Measurements from ENCODE around the gene FBXW11. TPM values are rescaled to one million over a fixed set of nuclear protein-coding genes. Genes with fewer than 3 reads are reported as not detected.

Gene FBXW11
- polyA plus RNA-seq, 1 donor from 2014 or later: 103 TPM

DNA sequence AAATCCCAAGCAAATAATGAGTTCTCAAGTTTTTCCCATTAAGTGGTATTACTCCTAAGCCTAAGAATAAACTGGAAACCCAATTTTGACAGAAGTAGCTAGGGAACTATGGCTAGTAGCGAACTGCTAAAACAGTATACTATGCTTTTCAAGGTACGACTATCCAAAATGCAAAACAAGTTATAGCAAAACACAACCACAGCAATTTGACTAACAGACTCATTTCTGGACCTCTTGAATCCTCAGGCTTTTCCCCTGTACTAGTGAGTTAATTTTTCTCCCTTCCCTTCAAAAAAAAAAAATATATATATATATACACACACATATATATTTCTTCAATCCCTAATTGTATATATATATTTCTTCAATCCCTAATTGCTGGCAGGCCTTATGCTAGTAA lies 7.3 kb downstream of the FBXW11 start:
- Histone ChIP-seq H3K4me2 (ENCODE audit: low read length) (no peak overlapping the region), H4K20me1 (ENCODE audit: insufficient read depth) (no peaks in the 10 kb centered on the region), H2AFZ (ENCODE audit: low read depth, low read length) (no peak overlapping the region), H3K27me3 (ENCODE audit: insufficient read depth, low read depth, low read length) (no peaks in the 10 kb centered on the region), H3K9ac (ENCODE audit: low read length) (no peak overlapping the region), H3K79me2 (replicated peaks; ENCODE audit: insufficient read depth, low read length) (peaks cover 94% of the 10 kb centered on the region), H3F3A (ENCODE audit: insufficient read depth, low read length, poor library complexity, severe bottlenecking) (no peaks in the 10 kb centered on the region), H3K4me3 (ENCODE audit: low read length) (no peak overlapping the region), H3K36me3 (ENCODE audit: insufficient read depth, low read length) (no peaks in the 10 kb centered on the region), H3K27ac (ENCODE audit: low read length) (no peak overlapping the region), H3K9me3 (ENCODE audit: low read length) (no peaks in the 10 kb centered on the region), H3K9me2 (ENCODE audit: insufficient read depth, low read length) (no peaks in the 10 kb centered on the region)
- no peak for TF ChIP-seq EZH2 (IDR thresholded peaks at IDR 0.05; ENCODE audit: borderline replicate concordance, insufficient read depth, low read length, poor library complexity, severe bottlenecking)
- TF ChIP-seq, protein P1, sequence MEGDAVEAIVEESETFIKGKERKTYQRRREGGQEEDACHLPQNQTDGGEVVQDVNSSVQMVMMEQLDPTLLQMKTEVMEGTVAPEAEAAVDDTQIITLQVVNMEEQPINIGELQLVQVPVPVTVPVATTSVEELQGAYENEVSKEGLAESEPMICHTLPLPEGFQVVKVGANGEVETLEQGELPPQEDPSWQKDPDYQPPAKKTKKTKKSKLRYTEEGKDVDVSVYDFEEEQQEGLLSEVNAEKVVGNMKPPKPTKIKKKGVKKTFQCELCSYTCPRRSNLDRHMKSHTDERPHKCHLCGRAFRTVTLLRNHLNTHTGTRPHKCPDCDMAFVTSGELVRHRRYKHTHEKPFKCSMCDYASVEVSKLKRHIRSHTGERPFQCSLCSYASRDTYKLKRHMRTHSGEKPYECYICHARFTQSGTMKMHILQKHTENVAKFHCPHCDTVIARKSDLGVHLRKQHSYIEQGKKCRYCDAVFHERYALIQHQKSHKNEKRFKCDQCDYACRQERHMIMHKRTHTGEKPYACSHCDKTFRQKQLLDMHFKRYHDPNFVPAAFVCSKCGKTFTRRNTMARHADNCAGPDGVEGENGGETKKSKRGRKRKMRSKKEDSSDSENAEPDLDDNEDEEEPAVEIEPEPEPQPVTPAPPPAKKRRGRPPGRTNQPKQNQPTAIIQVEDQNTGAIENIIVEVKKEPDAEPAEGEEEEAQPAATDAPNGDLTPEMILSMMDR (IDR thresholded peaks at IDR 0.05; ENCODE audit: poor library complexity, severe bottlenecking): no peak
- TF ChIP-seq, protein P2, sequence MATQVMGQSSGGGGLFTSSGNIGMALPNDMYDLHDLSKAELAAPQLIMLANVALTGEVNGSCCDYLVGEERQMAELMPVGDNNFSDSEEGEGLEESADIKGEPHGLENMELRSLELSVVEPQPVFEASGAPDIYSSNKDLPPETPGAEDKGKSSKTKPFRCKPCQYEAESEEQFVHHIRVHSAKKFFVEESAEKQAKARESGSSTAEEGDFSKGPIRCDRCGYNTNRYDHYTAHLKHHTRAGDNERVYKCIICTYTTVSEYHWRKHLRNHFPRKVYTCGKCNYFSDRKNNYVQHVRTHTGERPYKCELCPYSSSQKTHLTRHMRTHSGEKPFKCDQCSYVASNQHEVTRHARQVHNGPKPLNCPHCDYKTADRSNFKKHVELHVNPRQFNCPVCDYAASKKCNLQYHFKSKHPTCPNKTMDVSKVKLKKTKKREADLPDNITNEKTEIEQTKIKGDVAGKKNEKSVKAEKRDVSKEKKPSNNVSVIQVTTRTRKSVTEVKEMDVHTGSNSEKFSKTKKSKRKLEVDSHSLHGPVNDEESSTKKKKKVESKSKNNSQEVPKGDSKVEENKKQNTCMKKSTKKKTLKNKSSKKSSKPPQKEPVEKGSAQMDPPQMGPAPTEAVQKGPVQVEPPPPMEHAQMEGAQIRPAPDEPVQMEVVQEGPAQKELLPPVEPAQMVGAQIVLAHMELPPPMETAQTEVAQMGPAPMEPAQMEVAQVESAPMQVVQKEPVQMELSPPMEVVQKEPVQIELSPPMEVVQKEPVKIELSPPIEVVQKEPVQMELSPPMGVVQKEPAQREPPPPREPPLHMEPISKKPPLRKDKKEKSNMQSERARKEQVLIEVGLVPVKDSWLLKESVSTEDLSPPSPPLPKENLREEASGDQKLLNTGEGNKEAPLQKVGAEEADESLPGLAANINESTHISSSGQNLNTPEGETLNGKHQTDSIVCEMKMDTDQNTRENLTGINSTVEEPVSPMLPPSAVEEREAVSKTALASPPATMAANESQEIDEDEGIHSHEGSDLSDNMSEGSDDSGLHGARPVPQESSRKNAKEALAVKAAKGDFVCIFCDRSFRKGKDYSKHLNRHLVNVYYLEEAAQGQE (IDR thresholded peaks at IDR 0.05; ENCODE audit: borderline replicate concordance): no peak
- no peak for TF ChIP-seq EP300 (conservative IDR thresholded peaks at IDR 0.05; ENCODE audit: poor library complexity, severe bottlenecking)
- TF ChIP-seq RAD21 (conservative IDR thresholded peaks at IDR 0.05): no peak
- no peak for TF ChIP-seq MXI1 (conservative IDR thresholded peaks at IDR 0.05; ENCODE audit: poor library complexity, severe bottlenecking)
- no peak for TF ChIP-seq SMC3 (conservative IDR thresholded peaks at IDR 0.05; ENCODE audit: poor library complexity)
- no peak for TF ChIP-seq POLR2AphosphoS5 (IDR thresholded peaks at IDR 0.05)
- no peak for TF ChIP-seq TAF1 (IDR thresholded peaks at IDR 0.05; ENCODE audit: low read depth)

DNA sequence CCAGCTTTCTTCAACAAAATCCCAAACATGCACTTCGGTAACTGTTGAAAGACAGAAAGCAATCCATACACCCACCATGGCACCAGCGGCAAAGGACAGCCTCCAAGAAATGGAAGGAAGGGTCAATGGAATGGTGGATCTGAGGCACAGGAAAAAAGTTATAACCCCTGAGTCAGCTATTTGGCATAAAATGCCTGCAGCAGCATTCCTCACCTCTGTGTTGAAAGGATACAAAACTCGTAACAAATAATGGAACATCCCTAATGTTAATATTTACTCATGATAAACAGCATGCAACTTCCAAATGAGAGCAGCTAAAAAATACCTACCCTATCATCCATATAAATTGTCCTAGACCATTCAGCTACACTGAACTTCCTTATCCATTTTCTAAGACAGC lies 9.4 kb downstream of the FBXW11 start:
- no peak overlapping the region for H3K27ac ChIP-seq (ENCODE audit: low read length)
- no peaks in the 10 kb centered on the region for H3K27me3 ChIP-seq (ENCODE audit: insufficient read depth, low read depth, low read length)
- no peak overlapping the region for H3K4me2 ChIP-seq (ENCODE audit: low read length)
- H3K79me2 ChIP-seq (replicated peaks; ENCODE audit: insufficient read depth, low read length): peaks cover 80% of the 10 kb centered on the region
- no peak overlapping the region for H3K4me3 ChIP-seq (ENCODE audit: low read length)
- H4K20me1 ChIP-seq (ENCODE audit: insufficient read depth): no peaks in the 10 kb centered on the region
- no peaks in the 10 kb centered on the region for H3K9me3 ChIP-seq (ENCODE audit: low read length)
- H2AFZ ChIP-seq (ENCODE audit: low read depth, low read length): no peak overlapping the region
- no peak for TF ChIP-seq EP300 (conservative IDR thresholded peaks at IDR 0.05; ENCODE audit: poor library complexity, severe bottlenecking)
- TF ChIP-seq, protein P1 (IDR thresholded peaks at IDR 0.05; ENCODE audit: poor library complexity, severe bottlenecking): no peak
- TF ChIP-seq EZH2 (IDR thresholded peaks at IDR 0.05; ENCODE audit: borderline replicate concordance, insufficient read depth, low read length, poor library complexity, severe bottlenecking): no peak
- no peak for TF ChIP-seq SMC3 (conservative IDR thresholded peaks at IDR 0.05; ENCODE audit: poor library complexity)
- no peak for TF ChIP-seq RAD21 (conservative IDR thresholded peaks at IDR 0.05)
- TF ChIP-seq POLR2AphosphoS5 (IDR thresholded peaks at IDR 0.05): no peak
- TF ChIP-seq, protein P2 (IDR thresholded peaks at IDR 0.05; ENCODE audit: borderline replicate concordance): no peak
- TF ChIP-seq MXI1 (conservative IDR thresholded peaks at IDR 0.05; ENCODE audit: poor library complexity, severe bottlenecking): no peak
- no peak for TF ChIP-seq TAF1 (IDR thresholded peaks at IDR 0.05; ENCODE audit: low read depth)
- H3F3A ChIP-seq (ENCODE audit: insufficient read depth, low read length, poor library complexity, severe bottlenecking): no peaks in the 10 kb centered on the region
- no peak overlapping the region for H3K9ac ChIP-seq (ENCODE audit: low read length)
- H3K36me3 ChIP-seq (ENCODE audit: insufficient read depth, low read length): no peaks in the 10 kb centered on the region
- no peaks in the 10 kb centered on the region for H3K9me2 ChIP-seq (ENCODE audit: insufficient read depth, low read length)
